ENCODE results near the gene STON1. TPM values are rescaled to one million over a fixed set of nuclear protein-coding genes. Genes with fewer than 3 reads are reported as not detected.

The STON1 gene
- total RNA-seq, 1 experiment from 2014 or later, result 5.5 TPM

DNA sequence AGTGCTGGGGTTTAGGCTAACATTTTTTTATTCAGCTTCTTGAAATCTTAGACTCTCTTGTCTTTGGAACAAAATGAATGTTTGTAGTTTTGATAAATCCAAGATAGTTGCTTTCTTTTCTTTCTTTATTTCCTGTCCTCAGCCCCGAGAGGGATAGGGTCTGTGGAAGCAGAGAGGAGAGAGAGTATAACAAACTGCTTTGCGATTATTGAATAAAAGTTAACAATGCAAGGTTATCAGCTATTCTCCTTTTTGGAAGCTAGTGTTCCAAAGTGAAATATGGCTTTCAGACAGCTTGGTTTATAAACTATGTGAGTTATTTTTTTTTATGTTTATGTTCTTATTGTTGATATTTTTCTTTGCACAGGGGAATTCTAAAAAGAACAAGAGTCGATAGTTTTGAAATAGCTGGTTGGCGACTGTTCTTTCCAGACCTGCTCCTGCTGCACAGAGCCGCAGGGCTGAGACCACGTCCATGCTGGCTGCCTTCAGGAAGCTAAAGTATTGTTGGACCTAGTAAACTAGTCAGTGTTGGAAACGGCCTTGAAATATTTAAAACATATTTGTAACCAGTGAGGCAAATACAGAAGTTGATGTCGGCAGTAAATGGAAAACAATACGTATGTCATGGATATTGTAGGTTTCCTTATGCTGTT is 15.5 kb upstream of the STON1 start:
- Histone ChIP-seq H3T11ph (ENCODE audit: low read length) (no peak overlapping the region), H3K4ac (ENCODE audit: low read depth, low read length) (no peak overlapping the region), H3K79me1 (ENCODE audit: insufficient read depth, low read depth, low read length, poor library complexity, severe bottlenecking) (no peaks in the 10 kb centered on the region), H2AFZ (ENCODE audit: low read length) (no peak overlapping the region), H3K9ac (ENCODE audit: extremely low read depth, insufficient read length, low read length) (no peak overlapping the region), H2BK15ac (ENCODE audit: low read depth, low read length) (no peak overlapping the region), H4K5ac (ENCODE audit: insufficient read length, low read depth, low read length) (no peak overlapping the region), H2BK120ac (ENCODE audit: low read depth, low read length, poor library complexity, severe bottlenecking) (no peak overlapping the region), H4K8ac (replicated peaks; ENCODE audit: insufficient read length, low read depth, low read length) (no peak overlapping the region), H4K20me1 (ENCODE audit: control insufficient read depth, insufficient read depth, insufficient read length) (no peaks in the 10 kb centered on the region), H2BK20ac (ENCODE audit: low read depth, low read length, poor library complexity, severe bottlenecking) (no peak overlapping the region), H3K18ac (ENCODE audit: insufficient read length, low read depth, low read length) (no peak overlapping the region), H3K4me1 (ENCODE audit: insufficient read depth, low read length) (peaks cover 2% of the 10 kb centered on the region; the same call in 1 of the 2 replicates), H2BK12ac (ENCODE audit: insufficient read length, low read depth, low read length) (no peak overlapping the region), H3K4me2 (ENCODE audit: insufficient read depth, insufficient read length, low read length) (no peak overlapping the region), H3K79me2 (ENCODE audit: insufficient read depth, low read length) (no peaks in the 10 kb centered on the region), H2AK5ac (ENCODE audit: insufficient read length, low read length) (no peak overlapping the region), H3K56ac (ENCODE audit: insufficient read length, low read depth, low read length) (no peak overlapping the region), H3K27ac (ENCODE audit: insufficient read length, low read depth, low read length) (no peak overlapping the region), H3K23ac (ENCODE audit: insufficient read length, low read depth, low read length) (no peak overlapping the region), H4K91ac (ENCODE audit: insufficient read length, low read depth, low read length) (no peak overlapping the region), H3K27me3 (ENCODE audit: insufficient read depth, low read length) (no peaks in the 10 kb centered on the region; the same call in 1 of the 2 replicates), H2BK5ac (ENCODE audit: insufficient read length, low read length) (no peak overlapping the region), H3K9me3 (ENCODE audit: control insufficient read depth, low read depth, low read length) (no peaks in the 10 kb centered on the region), H3K23me2 (ENCODE audit: insufficient read length, low read depth, low read length, poor library complexity, severe bottlenecking) (no peaks in the 10 kb centered on the region), H3K14ac (ENCODE audit: insufficient read depth, low read length) (no peak overlapping the region)
- H3K27ac Mint-ChIP-seq, result peak overlapping the region in 1 of 3 experiments; percentile 44; a peak in 1 of 7 replicates
- DNase-seq, result no peak
- no peaks in the 10 kb centered on the region for H3K27me3 Mint-ChIP-seq (ENCODE audit: low read depth)
- H3K9me3 Mint-ChIP-seq, result no peaks in the 10 kb centered on the region
- WGBS (ENCODE audit: extremely low coverage, insufficient read length, low lambda C conversion rate), result no CpG with 5 or more reads among the region's 9 CpGs
- H3K4me3 Mint-ChIP-seq, result no peak overlapping the region
- H3K36me3 Mint-ChIP-seq (ENCODE audit: insufficient read depth in 1 of 3, low read depth in 3 of 3), result peaks cover 21 to 77% (median 51%) of the 10 kb centered on the region in 3 experiments
- peaks cover 21 to 27% of the 10 kb centered on the region in 2 experiments for H3K4me1 Mint-ChIP-seq
- TF ChIP-seq, protein P1, sequence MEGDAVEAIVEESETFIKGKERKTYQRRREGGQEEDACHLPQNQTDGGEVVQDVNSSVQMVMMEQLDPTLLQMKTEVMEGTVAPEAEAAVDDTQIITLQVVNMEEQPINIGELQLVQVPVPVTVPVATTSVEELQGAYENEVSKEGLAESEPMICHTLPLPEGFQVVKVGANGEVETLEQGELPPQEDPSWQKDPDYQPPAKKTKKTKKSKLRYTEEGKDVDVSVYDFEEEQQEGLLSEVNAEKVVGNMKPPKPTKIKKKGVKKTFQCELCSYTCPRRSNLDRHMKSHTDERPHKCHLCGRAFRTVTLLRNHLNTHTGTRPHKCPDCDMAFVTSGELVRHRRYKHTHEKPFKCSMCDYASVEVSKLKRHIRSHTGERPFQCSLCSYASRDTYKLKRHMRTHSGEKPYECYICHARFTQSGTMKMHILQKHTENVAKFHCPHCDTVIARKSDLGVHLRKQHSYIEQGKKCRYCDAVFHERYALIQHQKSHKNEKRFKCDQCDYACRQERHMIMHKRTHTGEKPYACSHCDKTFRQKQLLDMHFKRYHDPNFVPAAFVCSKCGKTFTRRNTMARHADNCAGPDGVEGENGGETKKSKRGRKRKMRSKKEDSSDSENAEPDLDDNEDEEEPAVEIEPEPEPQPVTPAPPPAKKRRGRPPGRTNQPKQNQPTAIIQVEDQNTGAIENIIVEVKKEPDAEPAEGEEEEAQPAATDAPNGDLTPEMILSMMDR (conservative IDR thresholded peaks at IDR 0.05), result no peak

Measured in H9 (cell line).